SK-N-SH (cell line): Measurements from ENCODE around the gene RELT. TPM values are rescaled to one million over a fixed set of nuclear protein-coding genes. Genes with fewer than 3 reads are reported as not detected.
A peak's percentile ranks its signal among the peaks of the same experiment; 100 is the strongest.

Source experiments
- CTCF ChIA-PET: fragments of 300-600, 350-600 bp; formaldehyde crosslinking; extraction: SDS; loops from one replicate; lab custom pipeline; 2021; lab: Yijun Ruan, JAX
- POLR2A ChIA-PET: fragments of 350-600 bp; sonication (Branson Sonifier 250); formaldehyde crosslinking; extraction: SDS; loops from one replicate; lab custom pipeline; 2020; ENCODE audit warnings: antibody characterized with exemption, inconsistent platforms; lab: Yijun Ruan, JAX
- DNase-seq: peaks from one replicate; pipeline ENCODE4 v3.0.0; 2012
- H2AFZ ChIP-seq: fragments of 200-600 bp; sonication (generic); 2 replicates; pipeline ENCODE4 v1.8.1; 2016; ENCODE audit warnings: antibody characterized with exemption, mild to moderate bottlenecking, low read depth
- H3F3A ChIP-seq: fragments of 200-600 bp; sonication (generic); replicated peaks from 2 replicates; pipeline ENCODE3; 2016; ENCODE audit warnings: antibody characterized with exemption, mild to moderate bottlenecking; ENCODE audit not compliant: insufficient read depth
- H3K27ac ChIP-seq, 2 experiments: fragments of 200-500 bp in 1 of 2; fragments of 200-600 bp in 1 of 2; sonication (Bioruptor generic) in 1 of 2; sonication (generic), shearing (Covaris generic) in 1 of 2; 2 replicates each; pipeline versions ENCODE4 v1.5.1 to v1.6.1; 2014 to 2016; ENCODE audit warnings: low read depth in 2 of 2, inconsistent platforms in 1 of 2, low read length in 1 of 2, mild to moderate bottlenecking in 1 of 2, mixed read lengths in 1 of 2
- H3K27me3 ChIP-seq: fragments of 200-600 bp; sonication (generic), shearing (Covaris generic); 2 replicates; pipeline ENCODE4 v1.6.1; 2016; ENCODE audit warnings: mixed run types; ENCODE audit not compliant: insufficient read depth
- H3K36me3 ChIP-seq, 2 experiments: fragments of 200-500 bp in 1 of 2; fragments of 200-600 bp in 1 of 2; sonication (Bioruptor generic) in 1 of 2; sonication (generic) in 1 of 2; replicated peaks in 1 of 2; 2 replicates each; pipeline versions ENCODE3 to v1.5.1; 2014 to 2016; ENCODE audit warnings: low read length in 1 of 2, mild to moderate bottlenecking in 1 of 2; ENCODE audit not compliant: insufficient read depth in 2 of 2, control insufficient read depth in 1 of 2
- H3K4me1 ChIP-seq, 2 experiments: fragments of 200-500 bp in 1 of 2; fragments of 200-600 bp in 1 of 2; sonication (Bioruptor generic) in 1 of 2; sonication (generic), shearing (Covaris generic) in 1 of 2; 2 replicates each; pipeline versions ENCODE4 v1.5.1 to v1.6.1; 2014 to 2016; ENCODE audit warnings: low read depth in 1 of 2, low read length in 1 of 2, mixed run types in 1 of 2; ENCODE audit not compliant: insufficient read depth in 2 of 2, control insufficient read depth in 1 of 2
- H3K4me2 ChIP-seq: fragments of 200-600 bp; sonication (generic), shearing (Covaris generic); 2 replicates; pipeline ENCODE4 v1.6.1; 2017; ENCODE audit warnings: mixed run types
- H3K4me3 ChIP-seq, 2 experiments: fragments of 200-500 bp in 1 of 2; fragments of 200-600 bp in 1 of 2; sonication (Bioruptor generic) in 1 of 2; sonication (generic), shearing (Covaris generic) in 1 of 2; 2 replicates each; pipeline versions ENCODE4 v1.5.1 to v1.8.1; 2014 to 2016; ENCODE audit warnings: low read depth in 2 of 2, inconsistent platforms in 1 of 2, low read length in 1 of 2, mild to moderate bottlenecking in 1 of 2, mixed read lengths in 1 of 2, moderate library complexity in 1 of 2
- H3K79me2 ChIP-seq: fragments of 200-600 bp; sonication (generic); 2 replicates; pipeline ENCODE4 v1.8.1; 2017; ENCODE audit warnings: mild to moderate bottlenecking; ENCODE audit not compliant: insufficient read depth
- H3K9ac ChIP-seq: fragments of 200-600 bp; sonication (generic); 2 replicates; pipeline ENCODE4 v1.6.1; 2017; ENCODE audit warnings: mixed run types
- H3K9me2 ChIP-seq: fragments of 200-600 bp; sonication (generic); 2 replicates; pipeline ENCODE4 v1.6.1; 2017; ENCODE audit warnings: mixed run types
- H3K9me3 ChIP-seq: fragments of 200-600 bp; sonication (generic); 2 replicates; pipeline ENCODE4 v1.6.1; 2017; ENCODE audit warnings: mixed run types, mild to moderate bottlenecking, moderate library complexity
- H4K20me1 ChIP-seq: fragments of 200-600 bp; sonication (generic); 2 replicates; pipeline ENCODE4 v1.6.1; 2017; ENCODE audit warnings: mild to moderate bottlenecking, mixed run types; ENCODE audit not compliant: insufficient read depth
- CHD2 ChIP-seq: fragments of 150-350 bp; IDR thresholded peaks from 2 replicates; pipeline ENCODE4 v1.6.1; 2018; ENCODE audit warnings: low read length; ENCODE audit not compliant: partially characterized antibody
- ELF1 ChIP-seq: IDR thresholded peaks from 2 replicates; pipeline ENCODE4 v1.4.0; 2012
- EZH2phosphoT487 ChIP-seq: fragments of 200-600 bp; sonication (generic); IDR thresholded peaks from 2 replicates; pipeline ENCODE4 v1.6.1; 2017; ENCODE audit warnings: low read depth, mixed run types, mild to moderate bottlenecking, antibody characterized with exemption, moderate library complexity, borderline replicate concordance
- GATA2 ChIP-seq: sonication (generic); formaldehyde crosslinking; IDR thresholded peaks from 2 replicates; pipeline ENCODE4 v1.5.0; 2020; ENCODE audit warnings: mild to moderate bottlenecking, missing genetic modification reagents
- JUND ChIP-seq: IDR thresholded peaks from 2 replicates; pipeline ENCODE4 v1.4.0; 2012
- MEF2A ChIP-seq: IDR thresholded peaks from 2 replicates; pipeline ENCODE4 v1.4.0; 2012; ENCODE audit warnings: low read depth, borderline replicate concordance
- NRF1 ChIP-seq: IDR thresholded peaks from 2 replicates; pipeline ENCODE4 v1.6.1; 2012; ENCODE audit warnings: low read depth, mild to moderate bottlenecking, low read length
- POLR2AphosphoS5 ChIP-seq: IDR thresholded peaks from 2 replicates; pipeline ENCODE4 v1.6.1; 2012; ENCODE audit warnings: low read depth, low read length
- RAD21 ChIP-seq: IDR thresholded peaks from 2 replicates; pipeline ENCODE4 v1.6.1; 2012; ENCODE audit warnings: mild to moderate bottlenecking, low read length
- RCOR1 ChIP-seq: fragments of 150-350 bp; IDR thresholded peaks from 2 replicates; pipeline ENCODE4 v1.6.1; 2017; ENCODE audit warnings: antibody characterized with exemption, low read length
- SMC3 ChIP-seq: IDR thresholded peaks from 2 replicates; pipeline ENCODE4 v1.6.1; 2012; ENCODE audit warnings: low read depth, low read length, improper control_type of control experiment
- USF1 ChIP-seq: IDR thresholded peaks from 2 replicates; pipeline ENCODE4 v1.4.0; 2012; ENCODE audit warnings: low read depth, borderline replicate concordance
- ZBTB33 ChIP-seq: IDR thresholded peaks from 2 replicates; pipeline ENCODE4 v1.4.0; 2012; ENCODE audit warnings: low read depth, borderline replicate concordance
- WGBS: methylation state at CpG from one replicate; pipeline ENCODE4 v1.1.6; 2017; ENCODE audit warnings: low lambda C conversion rate; 5-methylcytosine and 5-hydroxymethylcytosine counted together
- polyA plus RNA-seq, 3 experiments: library from polyadenylated mRNA; depleted of rRNA; stranded (reverse); fragments of >200 nt; gene quantifications; 2 replicates each; pipeline ENCODE4 v1.2.3, GENCODE V29; 2012
- TF ChIP-seq, protein P1 (sequence below): fragments of 200-600 bp; sonication (generic); IDR thresholded peaks from 2 replicates; pipeline ENCODE4 v1.6.1; 2017; ENCODE audit warnings: antibody characterized with exemption, mild to moderate bottlenecking, moderate library complexity
- TF ChIP-seq, protein P2 (sequence below): fragments of 150-350 bp; IDR thresholded peaks from 2 replicates; pipeline ENCODE4 v1.6.1; 2017; ENCODE audit warnings: antibody characterized with exemption, low read length, low read depth, borderline replicate concordance

RELT gene
- polyA plus RNA-seq, 1 of the 3 experiments (the other 2 are of a cell fraction): 4.3 TPM

- no peaks in the 10 kb centered on the region for H4K20me1 ChIP-seq
- TF ChIP-seq MEF2A (no peak), NRF1 (no peak), POLR2AphosphoS5 (peak; percentile 31; the same call in 1 of the 2 replicates), JUND (no peak), CHD2 (no peak), RAD21 (no peak; the same call in 1 of the 2 replicates), SMC3 (no peak), ZBTB33 (no peak), USF1 (no peak), GATA2 (no peak), RCOR1 (no peak)
- TF ChIP-seq, protein P1, sequence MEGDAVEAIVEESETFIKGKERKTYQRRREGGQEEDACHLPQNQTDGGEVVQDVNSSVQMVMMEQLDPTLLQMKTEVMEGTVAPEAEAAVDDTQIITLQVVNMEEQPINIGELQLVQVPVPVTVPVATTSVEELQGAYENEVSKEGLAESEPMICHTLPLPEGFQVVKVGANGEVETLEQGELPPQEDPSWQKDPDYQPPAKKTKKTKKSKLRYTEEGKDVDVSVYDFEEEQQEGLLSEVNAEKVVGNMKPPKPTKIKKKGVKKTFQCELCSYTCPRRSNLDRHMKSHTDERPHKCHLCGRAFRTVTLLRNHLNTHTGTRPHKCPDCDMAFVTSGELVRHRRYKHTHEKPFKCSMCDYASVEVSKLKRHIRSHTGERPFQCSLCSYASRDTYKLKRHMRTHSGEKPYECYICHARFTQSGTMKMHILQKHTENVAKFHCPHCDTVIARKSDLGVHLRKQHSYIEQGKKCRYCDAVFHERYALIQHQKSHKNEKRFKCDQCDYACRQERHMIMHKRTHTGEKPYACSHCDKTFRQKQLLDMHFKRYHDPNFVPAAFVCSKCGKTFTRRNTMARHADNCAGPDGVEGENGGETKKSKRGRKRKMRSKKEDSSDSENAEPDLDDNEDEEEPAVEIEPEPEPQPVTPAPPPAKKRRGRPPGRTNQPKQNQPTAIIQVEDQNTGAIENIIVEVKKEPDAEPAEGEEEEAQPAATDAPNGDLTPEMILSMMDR: peak; percentile 36; the same call in 1 of the 2 replicates
- TF ChIP-seq, all 33 proteins: peak for 2
- Histone ChIP-seq H2AFZ (no peak overlapping the region), H3K27me3 (no peaks in the 10 kb centered on the region), H3K27ac (no peak overlapping the region), H3K9ac (no peak overlapping the region), H3K4me2 (no peak overlapping the region), H3K4me1 (peaks cover 3 to 16% of the 10 kb centered on the region in 2 experiments; a peak in 1 of 4 replicates), H3F3A (peaks cover 11% of the 10 kb centered on the region), H3K9me3 (no peaks in the 10 kb centered on the region), H3K36me3 (peaks cover 0 to 13% of the 10 kb centered on the region in 2 experiments), H3K4me3 (no peak overlapping the region), H3K9me2 (no peaks in the 10 kb centered on the region), H3K79me2 (peaks cover 9% of the 10 kb centered on the region)
- ChIA-PET POLR2A (no interaction called here), CTCF (interaction anchor here (1.0 to 22.4 kb wide), 10 partner anchors 8 to 290 kb away, joined by 3 to 313 read pairs (median 5); no protein-coding TSS in a partner anchor)
- 45% methylated on average over 5 of the region's 6 CpGs for WGBS
- no peak for DNase-seq
Measured at GRCh38 chr11:73372375-73372993, 3.7 kb upstream of the RELT start.

GRCh38 chr11:73374151-73374550, 2.0 kb upstream of the RELT start:
- Histone ChIP-seq H3K4me3 (no peak overlapping the region), H2AFZ (no peak overlapping the region), H3K27ac (no peak overlapping the region), H3K4me2 (no peak overlapping the region), H3K9me2 (no peaks in the 10 kb centered on the region), H3K27me3 (no peaks in the 10 kb centered on the region), H4K20me1 (no peaks in the 10 kb centered on the region), H3K9ac (no peak overlapping the region), H3K9me3 (no peaks in the 10 kb centered on the region), H3K79me2 (peaks cover 26% of the 10 kb centered on the region), H3K36me3 (peaks cover 0 to 3% of the 10 kb centered on the region in 2 experiments), H3K4me1 (peaks cover 3 to 19% of the 10 kb centered on the region in 2 experiments; a peak in 1 of 4 replicates), H3F3A (peaks cover 11% of the 10 kb centered on the region)
- ChIA-PET POLR2A (no interaction called here), CTCF (interaction anchor here (0.7 to 22.4 kb wide), 7 partner anchors 11 to 252 kb away, joined by 3 to 313 read pairs (median 3); no protein-coding TSS in a partner anchor)
- no peak for DNase-seq
- 100% methylated on average over 2 of the region's 4 CpGs for WGBS
- no peak for TF ChIP-seq RAD21
- TF ChIP-seq ELF1: no peak
- TF ChIP-seq SMC3: no peak
- no peak for TF ChIP-seq ZBTB33
- TF ChIP-seq POLR2AphosphoS5: no peak
- TF ChIP-seq, protein P2, sequence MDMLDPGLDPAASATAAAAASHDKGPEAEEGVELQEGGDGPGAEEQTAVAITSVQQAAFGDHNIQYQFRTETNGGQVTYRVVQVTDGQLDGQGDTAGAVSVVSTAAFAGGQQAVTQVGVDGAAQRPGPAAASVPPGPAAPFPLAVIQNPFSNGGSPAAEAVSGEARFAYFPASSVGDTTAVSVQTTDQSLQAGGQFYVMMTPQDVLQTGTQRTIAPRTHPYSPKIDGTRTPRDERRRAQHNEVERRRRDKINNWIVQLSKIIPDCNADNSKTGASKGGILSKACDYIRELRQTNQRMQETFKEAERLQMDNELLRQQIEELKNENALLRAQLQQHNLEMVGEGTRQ: no peak
- TF ChIP-seq, protein P1: no peak
- no peak for TF ChIP-seq EZH2phosphoT487
